Endothelial cell of umbilical vein (primary cell): ENCODE data around the gene PIK3C3. TPM values are rescaled to one million over a fixed set of nuclear protein-coding genes. Genes with fewer than 3 reads are reported as not detected.

Experiments used
- BruUV-seq: library from RNA; stranded (reverse); fragments of 400-500 nt; replicated peaks from 2 replicates; lab custom pipeline; 2021; lab: Mats Ljungman, UMichigan
- CTCF ChIA-PET: fragments of 300-600, 350-600 bp; sonication (Branson Sonifier 250); formaldehyde crosslinking; loops from one replicate; lab custom pipeline; 2021; ENCODE audit warnings: antibody characterized with exemption, inconsistent platforms; lab: Charles Lee
- POLR2A ChIA-PET: fragments of 300-600, 350-600 bp; sonication (Branson Sonifier 250); formaldehyde crosslinking; loops from one replicate; lab custom pipeline; 2021; ENCODE audit warnings: antibody characterized with exemption, inconsistent platforms; lab: Charles Lee
- DNase-seq: peaks from one replicate; pipeline ENCODE4 v3.0.0-alpha.2; 2011; ENCODE audit warnings: low read depth, low spot score
- FAIRE-seq: peaks from 2 replicates; lab custom pipeline; 2011; peaks lifted over from hg19 to GRCh38; lab: Jason Lieb, UNC
- H2AFZ ChIP-seq: 2 replicates; pipeline ENCODE4 v1.6.0; 2012; ENCODE audit warnings: low read depth, low read length, control low read depth, inconsistent platforms
- H3K27ac ChIP-seq: 2 replicates; pipeline ENCODE4 v1.5.1; 2011; ENCODE audit warnings: low read depth, mild to moderate bottlenecking, control low read depth, low read length, moderate library complexity; ENCODE audit not compliant: insufficient read depth
- H3K27me3 ChIP-seq, 2 experiments: 2 replicates each; pipeline versions ENCODE4 v1.6.0 to v1.6.1; 2011; ENCODE audit warnings: low read length in 2 of 2, mixed read lengths in 1 of 2; ENCODE audit not compliant: control insufficient read depth in 2 of 2, insufficient read depth in 2 of 2
- H3K36me3 ChIP-seq, 2 experiments: 2 replicates in 1 of 2; 3 replicates in 1 of 2; pipeline ENCODE4 v1.5.1; 2011; ENCODE audit warnings: low read length in 2 of 2, mild to moderate bottlenecking in 1 of 2, moderate library complexity in 1 of 2; ENCODE audit not compliant: control insufficient read depth in 2 of 2, insufficient read depth in 2 of 2; ENCODE audit errors: extremely low read depth in 1 of 2
- H3K4me1 ChIP-seq: 3 replicates; pipeline ENCODE4 v1.5.1; 2011; ENCODE audit warnings: mild to moderate bottlenecking, low read length; ENCODE audit not compliant: control insufficient read depth, insufficient read depth; ENCODE audit errors: extremely low read depth
- H3K4me2 ChIP-seq: 2 replicates; pipeline ENCODE4 v1.6.1; 2011; ENCODE audit warnings: low read length, control low read depth, mixed read lengths; ENCODE audit not compliant: insufficient read depth
- H3K4me3 ChIP-seq, 3 experiments: fragments of 200-600 bp in 1 of 3; sonication (generic), shearing (Covaris generic) in 1 of 3; replicated peaks in 1 of 3; 2 replicates each; pipeline ENCODE4 v1.5.1; 2011 to 2016; ENCODE audit warnings: control low read depth in 3 of 3, low read length in 3 of 3, mild to moderate bottlenecking in 2 of 3, inconsistent platforms in 1 of 3, low read depth in 1 of 3, moderate library complexity in 1 of 3; ENCODE audit not compliant: insufficient read depth in 1 of 3
- H3K79me2 ChIP-seq: 2 replicates; pipeline ENCODE4 v1.6.0; 2012; ENCODE audit warnings: low read length, inconsistent platforms; ENCODE audit not compliant: control insufficient read depth, insufficient read depth
- H3K9ac ChIP-seq: replicated peaks from 2 replicates; pipeline ENCODE3; 2011; ENCODE audit warnings: low read length, control low read depth; ENCODE audit not compliant: insufficient read depth; ENCODE audit errors: extremely low read depth
- H3K9me1 ChIP-seq: replicated peaks from 3 replicates; pipeline ENCODE4 v1.6.0; 2011; ENCODE audit warnings: mild to moderate bottlenecking, low read length; ENCODE audit not compliant: control insufficient read depth, insufficient read depth; ENCODE audit errors: extremely low read depth
- H3K9me3 ChIP-seq: replicated peaks from 2 replicates; pipeline ENCODE4 v1.5.1; 2012; ENCODE audit warnings: low read length, inconsistent platforms; ENCODE audit not compliant: control insufficient read depth, insufficient read depth
- H4K20me1 ChIP-seq: replicated peaks from 2 replicates; pipeline ENCODE3; 2011; ENCODE audit warnings: mild to moderate bottlenecking, low read length; ENCODE audit not compliant: control insufficient read depth, insufficient read depth; ENCODE audit errors: extremely low read depth
- CTCF ChIP-seq, 2 donors: IDR thresholded peaks; 1 replicate in 1 of 2; 2 replicates in 1 of 2; pipeline ENCODE4 v1.5.1; 2011; ENCODE audit warnings: low read length in 2 of 2, mild to moderate bottlenecking in 2 of 2, moderate library complexity in 2 of 2, control low read depth in 1 of 2, inconsistent platforms in 1 of 2, low read depth in 1 of 2; ENCODE audit not compliant: insufficient read depth in 1 of 2; ENCODE audit errors: extremely low read depth in 1 of 2
- EZH2 ChIP-seq: IDR thresholded peaks from 2 replicates; pipeline ENCODE4 v1.6.1; 2012; ENCODE audit warnings: borderline replicate concordance, low read depth, mild to moderate bottlenecking, moderate library complexity, low read length, inconsistent platforms; ENCODE audit not compliant: severe bottlenecking
- FOS ChIP-seq: IDR thresholded peaks from 2 replicates; pipeline ENCODE4 v1.6.1; 2011; ENCODE audit warnings: mild to moderate bottlenecking, low read length, moderate library complexity, borderline replicate concordance; ENCODE audit not compliant: insufficient read depth
- GATA2 ChIP-seq: IDR thresholded peaks from 2 replicates; pipeline ENCODE4 v1.7.0; 2011; ENCODE audit warnings: low read depth, mild to moderate bottlenecking, moderate library complexity, mixed read lengths, low read length; ENCODE audit not compliant: insufficient read length, insufficient read depth
- JUN ChIP-seq: IDR thresholded peaks from 2 replicates; pipeline ENCODE4 v1.6.1; 2011; ENCODE audit warnings: borderline replicate concordance, low read depth; ENCODE audit not compliant: insufficient read length, insufficient read depth
- MAX ChIP-seq: IDR thresholded peaks from 2 replicates; pipeline ENCODE4 v1.6.1; 2011; ENCODE audit not compliant: insufficient read depth, insufficient read length
- MYC ChIP-seq: IDR thresholded peaks from one replicate; pipeline ENCODE4 v1.6.1; 2011; ENCODE audit warnings: mild to moderate bottlenecking, low read depth, low read length
- POLR2A ChIP-seq: IDR thresholded peaks from 2 replicates; pipeline ENCODE4 v1.6.1; 2012; ENCODE audit warnings: low read depth, mild to moderate bottlenecking, control low read depth, low read length
- POLR2AphosphoS5 ChIP-seq: IDR thresholded peaks from 2 replicates; pipeline ENCODE4 v1.6.1; 2012; ENCODE audit warnings: low read depth, mild to moderate bottlenecking, control low read depth, low read length, moderate library complexity; ENCODE audit not compliant: insufficient read depth
- dilution Hi-C: fragments of 300-500 bp; cut with MboI; formaldehyde crosslinking; loops from one replicate; pipeline ENCODE4 v1.15.0; 2019; ENCODE audit warnings: low sequenced_read_pairs; ENCODE audit not compliant: extremely low pct_ligation_motif_present
- intact Hi-C: fragments of 100-400 bp; cut with micrococcal nuclease; formaldehyde crosslinking; loops from one replicate; pipeline ENCODE4 v1.10.0; 2022
- polyA plus RNA-seq, 4 experiments: library from polyadenylated mRNA; depleted of rRNA in 3 of 4; stranded (reverse) in 3 of 4; unstranded in 1 of 4; fragments of >200 nt; gene quantifications; 2 replicates each; pipeline versions ENCODE4 v1.2.1 to v1.2.3, GENCODE V29; 2011 to 2012; ENCODE audit warnings: missing spikeins in 1 of 4
- total RNA-seq: library from RNA; stranded (reverse); gene quantifications from 2 replicates; pipeline ENCODE4 v1.2.3, GENCODE V29; 2021

PIK3C3 gene
- total and polyA plus RNA-seq, 2 donors (not counting 3 experiments of a cell fraction or from before 2014, with no cell fraction given), result 19.5 to 47.3 TPM

- TF ChIP-seq GATA2, result no peak
- TF ChIP-seq POLR2AphosphoS5, result no peak
- no peak for TF ChIP-seq EZH2
- no peak for TF ChIP-seq MYC
- no peak for TF ChIP-seq FOS
- CTCF ChIA-PET, result interaction anchor here (0.9 to 2.1 kb wide), 3 partner anchors 10 to 1468 kb away, joined by 3 to 9 read pairs (median 3); no protein-coding TSS in a partner anchor
These were observed 145.2 kb downstream of the PIK3C3 start for GRCh38 chr18:42100248-42100647.

GRCh38 chr18:42100911-42101310, 145.9 kb downstream of the PIK3C3 start:
- Histone ChIP-seq H3K27me3 (peaks cover 0 to 2% of the 10 kb centered on the region in 2 experiments), H3K9me3 (no peaks in the 10 kb centered on the region), H3K4me1 (no peaks in the 10 kb centered on the region), H3K4me3 (no peak overlapping the region), H4K20me1 (no peaks in the 10 kb centered on the region), H3K27ac (no peak overlapping the region), H3K9ac (no peak overlapping the region), H3K79me2 (no peaks in the 10 kb centered on the region), H3K36me3 (no peaks in the 10 kb centered on the region), H2AFZ (no peak overlapping the region), H3K4me2 (no peak overlapping the region), H3K9me1 (no peaks in the 10 kb centered on the region)
- BruUV-seq, result no TSS peak
- dilution Hi-C loops (no loop called here), intact Hi-C loops (no loop called here)
- TF ChIP-seq GATA2 (no peak), POLR2AphosphoS5 (no peak), POLR2A (no peak), JUN (no peak), EZH2 (no peak), MYC (no peak), CTCF (IDR thresholded peaks at IDR 0.05; ENCODE audit: extremely low read depth in 1 of 2, insufficient read depth in 1 of 2, low read depth in 1 of 2, low read length in 2 of 2) (no peak), MAX (no peak)
- FAIRE-seq (no peak), DNase-seq (no peak)
- ChIA-PET CTCF (interaction anchor here (0.8 to 5.2 kb wide), 5 partner anchors 9 to 1468 kb away, joined by 3 to 34 read pairs (median 3); no protein-coding TSS in a partner anchor), POLR2A (no interaction called here)

More at GRCh38 chr18:42100248-42100647, 145.2 kb downstream of the PIK3C3 start:
- Histone ChIP-seq H3K27ac (no peak overlapping the region), H3K9ac (no peak overlapping the region), H2AFZ (no peak overlapping the region), H3K9me3 (no peaks in the 10 kb centered on the region), H3K4me3 (no peak overlapping the region), H3K36me3 (no peaks in the 10 kb centered on the region), H4K20me1 (no peaks in the 10 kb centered on the region), H3K9me1 (no peaks in the 10 kb centered on the region), H3K4me1 (no peaks in the 10 kb centered on the region), H3K4me2 (no peak overlapping the region), H3K79me2 (no peaks in the 10 kb centered on the region), H3K27me3 (no peaks in the 10 kb centered on the region)
- intact Hi-C loops, result no loop called here
- POLR2A ChIA-PET, result no interaction called here
- FAIRE-seq (no peak), DNase-seq (no peak)
- dilution Hi-C loops, result no loop called here
- no TSS peak for BruUV-seq
